HG02870 (cell line): ENCODE results near the gene SGMS1.
A peak's percentile ranks its signal among the peaks of the same experiment; 100 is the strongest.

Experiments
- ATAC-seq: cut with Tn5 transposase; IDR thresholded peaks from one replicate; pipeline ENCODE4 v1.9.1; 2021; ENCODE audit warnings: mild to moderate bottlenecking, moderate library complexity; ENCODE audit not compliant: unreplicated experiment

SGMS1 gene

DNA sequence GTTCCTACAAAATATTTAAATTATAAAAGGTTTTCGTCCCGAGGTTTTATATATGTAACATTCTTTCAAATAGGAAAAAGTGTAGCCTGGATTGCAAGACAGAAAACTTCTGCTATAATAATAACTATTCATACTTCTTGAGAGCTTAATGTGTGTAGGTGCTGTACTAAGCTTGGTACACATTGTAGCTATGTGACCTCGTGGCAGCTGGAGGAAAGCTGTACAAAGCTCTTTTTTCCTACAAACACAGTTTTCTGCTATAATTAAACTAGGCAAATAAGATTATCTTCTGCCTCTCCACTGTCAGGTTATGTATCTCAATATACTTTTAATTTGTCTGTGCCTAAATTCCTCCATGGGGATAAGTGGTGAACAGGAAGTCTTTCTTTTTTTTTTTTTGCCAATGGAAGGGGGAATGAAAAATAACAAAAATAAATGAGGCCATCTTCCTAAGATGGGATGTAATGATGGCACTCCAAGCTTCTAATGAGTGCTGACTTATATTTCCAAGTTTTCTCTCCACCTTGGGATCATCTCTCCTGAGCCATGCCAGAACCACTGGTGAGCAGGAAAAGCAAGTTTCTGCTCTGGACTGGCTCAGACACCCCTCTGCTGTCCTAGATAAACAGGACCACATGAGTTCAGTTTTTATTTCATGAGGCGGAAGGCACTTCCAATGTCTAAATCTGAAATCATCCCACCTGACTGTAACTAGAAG lies 9.9 kb downstream of the SGMS1 start:
- no peak for ATAC-seq

GRCh38 chr10:50613150-50613549 lies 10.6 kb downstream of the SGMS1 start:
- ATAC-seq, result peak; percentile 64

- no peak for ATAC-seq
These were observed 13.4 kb downstream of the SGMS1 start for GRCh38 chr10:50610368-50610767.

DNA sequence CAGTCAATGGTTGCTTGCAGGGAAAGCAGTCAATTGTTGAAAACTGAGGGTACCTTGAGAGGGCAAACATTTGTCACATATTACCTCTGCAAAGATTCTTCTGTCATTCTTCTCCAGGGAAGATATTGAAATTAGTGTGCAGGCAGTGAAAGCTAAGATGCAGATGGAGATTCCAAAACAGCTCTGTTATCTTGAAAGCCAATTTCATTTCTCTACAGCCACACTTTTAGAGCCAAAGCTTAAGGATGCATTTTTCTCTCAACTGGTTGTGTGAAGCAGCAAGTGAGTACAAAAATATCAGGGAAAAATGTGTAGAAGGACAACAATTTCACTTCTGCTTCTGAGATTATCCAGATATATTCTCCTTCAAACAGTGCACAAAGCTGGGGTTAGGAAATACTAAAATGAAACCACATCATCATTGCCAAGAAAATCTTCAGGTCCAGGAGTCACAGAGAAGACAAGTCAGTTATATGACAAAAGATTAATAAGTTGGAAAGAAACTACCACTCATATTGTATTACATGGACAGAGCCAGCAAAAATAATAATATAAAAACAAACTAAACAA lies 16.3 kb downstream of the SGMS1 start:
- ATAC-seq, result no peak

DNA sequence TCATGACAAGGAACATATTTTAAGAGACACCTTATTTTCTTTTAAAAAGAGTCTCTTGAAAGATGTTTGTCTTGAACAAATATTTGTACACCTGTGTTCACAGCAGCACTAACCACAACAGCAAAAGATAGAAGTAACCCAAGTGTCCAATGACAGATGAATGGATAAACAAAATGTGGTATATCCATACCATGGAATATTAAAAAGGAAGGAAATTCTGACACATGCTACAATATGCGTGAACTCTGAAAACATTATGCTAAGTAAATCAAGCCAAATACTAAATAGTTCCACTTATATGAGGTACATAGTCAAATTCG lies 17.8 kb downstream of the SGMS1 start:
- no peak for ATAC-seq

- ATAC-seq, result peak; percentile 74
These were observed 18.3 kb downstream of the SGMS1 start for GRCh38 chr10:50605269-50605950.

DNA sequence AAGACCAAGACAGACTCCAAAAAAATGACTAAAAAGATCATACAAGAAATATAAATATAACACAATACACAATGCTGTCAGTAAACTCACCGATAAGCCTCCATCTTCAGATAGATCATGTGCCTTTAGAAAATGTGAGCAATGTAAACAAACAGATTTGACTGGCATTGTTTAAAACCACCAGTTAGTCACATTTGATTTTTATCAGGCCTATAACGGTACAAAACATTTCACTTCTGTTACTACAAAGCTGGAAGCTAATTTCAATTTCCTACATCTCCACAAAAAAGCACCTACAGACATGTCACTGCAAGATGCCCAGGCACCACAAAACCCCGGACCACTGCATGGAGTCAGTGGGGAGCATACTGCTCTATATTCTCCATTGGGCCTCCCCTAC lies 18.9 kb downstream of the SGMS1 start:
- ATAC-seq, result no peak

- ATAC-seq, result peak; percentile 72
These were observed 19.6 kb downstream of the SGMS1 start for GRCh38 chr10:50604049-50604640.

- ATAC-seq, result no peak
These were observed 20.5 kb downstream of the SGMS1 start for GRCh38 chr10:50603151-50603850.

- no peak for ATAC-seq
These were observed 21.8 kb downstream of the SGMS1 start for GRCh38 chr10:50601974-50602373.

DNA sequence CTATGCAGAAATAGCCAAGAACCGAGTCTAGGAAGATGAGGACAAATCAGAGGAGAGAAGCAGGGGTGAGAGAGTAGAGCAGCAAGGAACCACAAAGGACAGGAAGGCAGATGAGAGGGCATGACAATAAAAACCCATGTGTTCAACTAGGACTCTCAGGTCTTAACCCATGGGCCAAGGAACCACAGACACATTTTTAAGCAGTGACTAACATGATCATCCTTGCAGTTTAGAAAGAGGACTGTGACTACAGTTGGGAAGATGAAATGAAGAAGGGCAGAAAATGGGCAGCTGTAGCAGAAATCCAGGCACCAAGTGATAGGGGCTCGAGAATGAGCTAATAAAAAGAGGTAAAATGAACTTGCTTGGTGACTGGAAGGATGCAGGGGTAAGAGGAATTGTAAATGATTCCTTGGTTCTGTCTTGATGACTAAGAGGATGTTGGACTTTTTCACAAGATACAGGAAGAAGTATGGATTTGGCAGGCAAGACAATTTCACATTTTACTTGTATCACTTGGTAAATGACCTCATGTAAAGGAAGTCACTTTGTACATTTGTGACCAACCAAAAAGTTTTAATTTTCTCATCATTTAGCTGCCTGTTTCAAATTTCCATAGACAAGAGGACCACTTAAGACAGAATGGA lies 22.8 kb downstream of the SGMS1 start:
- no peak for ATAC-seq

DNA sequence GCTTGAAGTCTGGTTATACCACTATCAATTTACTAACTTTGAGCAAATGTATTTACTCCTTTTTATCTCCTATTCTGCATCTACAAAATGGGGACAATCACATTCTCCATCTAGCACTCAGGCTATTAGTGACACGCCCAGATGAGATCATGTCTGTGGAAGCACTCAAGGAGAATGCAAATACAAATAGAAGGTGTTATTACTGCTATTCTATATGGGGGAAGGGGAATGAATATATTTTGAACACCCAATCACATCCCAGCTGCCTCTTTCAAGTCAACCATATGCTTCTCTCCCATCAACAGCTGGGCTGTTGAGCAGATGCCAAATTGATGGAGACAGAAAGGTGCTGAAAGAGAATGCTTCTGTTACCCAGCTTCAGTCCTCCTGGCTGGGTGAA lies 23.5 kb downstream of the SGMS1 start:
- ATAC-seq, result no peak

DNA sequence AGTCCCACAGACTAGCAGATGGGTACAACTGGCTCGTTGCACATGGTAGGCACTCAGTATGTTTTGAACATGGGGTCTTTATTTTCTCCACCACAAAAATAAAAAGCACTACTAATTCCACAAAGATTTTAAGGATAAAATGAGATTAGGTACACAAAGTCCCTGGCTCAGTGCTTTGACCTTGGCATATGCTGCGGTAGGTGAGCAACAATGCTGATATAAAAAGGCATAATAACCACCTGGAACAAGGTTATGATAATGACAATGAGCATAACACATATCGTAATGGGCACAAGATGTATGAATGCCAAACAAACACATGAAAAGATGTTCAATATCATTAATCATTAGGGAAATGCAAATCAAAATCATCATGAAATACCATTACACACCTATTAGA lies 26.9 kb downstream of the SGMS1 start:
- ATAC-seq, result no peak

- no peak for ATAC-seq
These were observed 27.3 kb downstream of the SGMS1 start for GRCh38 chr10:50596456-50596855.

- ATAC-seq, result no peak
These were observed 28.0 kb downstream of the SGMS1 start for GRCh38 chr10:50595785-50596184.

GRCh38 chr10:50593523-50594376 lies 30.0 kb downstream of the SGMS1 start:
- ATAC-seq, result no peak

- no peak for ATAC-seq
These were observed 30.8 kb downstream of the SGMS1 start for GRCh38 chr10:50592961-50593418.

- ATAC-seq, result no peak
These were observed 32.8 kb downstream of the SGMS1 start for GRCh38 chr10:50590935-50591334.

- no peak for ATAC-seq
These were observed 37.0 kb downstream of the SGMS1 start for GRCh38 chr10:50586740-50587088.
